ENCODE measurements around the gene MAN2A1. TPM values are rescaled to one million over a fixed set of nuclear protein-coding genes. Genes with fewer than 3 reads are reported as not detected.

Gene MAN2A1
- total RNA-seq, 4 donors from 2014 or later = 53.1 to 83.6 (median 59.3) TPM

DNA sequence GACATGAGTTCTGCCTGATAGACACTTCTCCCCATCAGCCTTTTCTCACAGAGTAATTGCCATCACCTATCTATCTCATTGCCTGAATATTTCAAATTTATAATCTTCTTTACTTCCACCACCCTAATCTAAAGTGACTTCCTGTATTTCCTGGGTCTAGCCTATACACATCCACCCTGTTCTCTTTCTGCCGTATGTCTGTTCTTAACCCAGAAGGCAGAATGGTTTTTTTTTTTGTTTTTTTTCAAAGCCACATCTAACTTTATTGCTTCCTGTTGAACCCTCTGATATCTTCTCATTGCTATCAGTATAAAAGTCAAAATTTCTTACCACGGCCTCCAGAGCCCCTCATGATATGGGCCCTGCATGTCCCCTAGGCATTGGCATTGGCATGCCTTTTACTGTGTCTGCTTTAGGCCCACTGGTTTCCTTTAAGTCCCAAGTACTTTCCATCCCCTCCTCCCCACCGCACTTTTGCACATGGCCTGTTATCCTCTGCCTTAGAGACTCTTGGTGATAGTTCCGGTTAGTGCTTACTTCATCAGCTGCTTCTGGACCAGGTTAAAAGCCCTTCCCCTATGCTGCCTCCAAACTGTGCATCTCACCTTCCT is 159.9 kb downstream of the MAN2A1 start:
- Histone ChIP-seq H3K9me3 (no peaks in the 10 kb centered on the region), H3K27ac (no peak overlapping the region), H3K4me3 (replicated peaks in 1 of 3) (no peak overlapping the region), H3K4me1 (peaks cover 11 to 12% of the 10 kb centered on the region in 2 donors), H3K27me3 (no peaks in the 10 kb centered on the region), H3K36me3 (peaks cover 0 to 4% of the 10 kb centered on the region in 2 donors)
- no peak for DNase-seq
- intact Hi-C loops (cut with DNase I) = no loop called here
- WGBS, 2 donors = 95 to 96% methylated on average over 4 of the region's 4 CpGs
- TF ChIP-seq, protein P1, sequence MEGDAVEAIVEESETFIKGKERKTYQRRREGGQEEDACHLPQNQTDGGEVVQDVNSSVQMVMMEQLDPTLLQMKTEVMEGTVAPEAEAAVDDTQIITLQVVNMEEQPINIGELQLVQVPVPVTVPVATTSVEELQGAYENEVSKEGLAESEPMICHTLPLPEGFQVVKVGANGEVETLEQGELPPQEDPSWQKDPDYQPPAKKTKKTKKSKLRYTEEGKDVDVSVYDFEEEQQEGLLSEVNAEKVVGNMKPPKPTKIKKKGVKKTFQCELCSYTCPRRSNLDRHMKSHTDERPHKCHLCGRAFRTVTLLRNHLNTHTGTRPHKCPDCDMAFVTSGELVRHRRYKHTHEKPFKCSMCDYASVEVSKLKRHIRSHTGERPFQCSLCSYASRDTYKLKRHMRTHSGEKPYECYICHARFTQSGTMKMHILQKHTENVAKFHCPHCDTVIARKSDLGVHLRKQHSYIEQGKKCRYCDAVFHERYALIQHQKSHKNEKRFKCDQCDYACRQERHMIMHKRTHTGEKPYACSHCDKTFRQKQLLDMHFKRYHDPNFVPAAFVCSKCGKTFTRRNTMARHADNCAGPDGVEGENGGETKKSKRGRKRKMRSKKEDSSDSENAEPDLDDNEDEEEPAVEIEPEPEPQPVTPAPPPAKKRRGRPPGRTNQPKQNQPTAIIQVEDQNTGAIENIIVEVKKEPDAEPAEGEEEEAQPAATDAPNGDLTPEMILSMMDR (IDR thresholded peaks at IDR 0.05) = no peak
- no peak for TF ChIP-seq POLR2A (IDR thresholded peaks at IDR 0.05)

DNA sequence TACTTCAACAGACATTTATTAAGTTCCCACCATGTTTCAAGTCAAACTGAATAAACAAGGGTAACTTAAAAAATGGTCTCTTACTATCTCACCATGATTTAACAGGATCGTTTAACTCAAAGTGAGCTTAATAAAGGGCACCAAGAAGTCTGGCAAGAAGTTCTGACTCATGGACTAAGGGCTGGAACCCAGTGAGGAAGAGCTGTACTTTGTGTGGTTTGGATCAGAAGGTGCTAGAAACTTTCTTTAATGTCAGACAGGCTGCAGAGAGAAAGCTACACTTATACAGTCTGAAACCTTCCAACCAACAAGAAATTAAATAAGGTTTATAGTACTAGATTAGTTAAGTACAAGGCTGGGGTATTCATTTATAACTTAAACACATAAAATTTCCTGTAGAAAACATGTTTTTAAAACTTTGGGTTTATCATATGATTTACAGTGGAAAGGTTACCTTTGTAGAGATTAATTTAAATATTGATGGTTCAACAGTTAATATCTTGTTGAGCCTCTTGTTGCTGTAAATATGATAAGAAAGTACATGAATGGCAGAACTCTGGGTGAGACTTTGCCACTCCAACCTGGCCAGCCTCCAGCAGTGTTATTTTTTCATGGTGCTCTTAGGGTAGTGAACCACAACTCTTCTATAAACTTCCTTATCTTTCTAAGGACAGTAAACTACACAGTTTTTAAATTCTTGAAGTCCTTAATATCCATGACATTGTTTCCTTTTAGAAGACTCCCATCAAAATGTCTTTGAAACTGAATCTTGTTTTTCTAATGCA is 162.8 kb downstream of the MAN2A1 start:
- intact Hi-C loops (cut with DNase I) = no loop called here
- Histone ChIP-seq H3K4me1 (peaks cover 11 to 12% of the 10 kb centered on the region in 2 donors), H3K9me3 (no peaks in the 10 kb centered on the region), H3K27ac (peak overlapping the region in 1 of 3 donors; percentile 3), H3K4me3 (replicated peaks in 1 of 3) (no peak overlapping the region), H3K36me3 (peaks cover 0 to 4% of the 10 kb centered on the region in 2 donors), H3K27me3 (no peaks in the 10 kb centered on the region)
- TF ChIP-seq POLR2A (IDR thresholded peaks at IDR 0.05) = no peak
- DNase-seq = peak; percentile 83 to 89
- 19 to 31% methylated on average over 1 of the region's 1 CpG for WGBS, 2 donors

DNA sequence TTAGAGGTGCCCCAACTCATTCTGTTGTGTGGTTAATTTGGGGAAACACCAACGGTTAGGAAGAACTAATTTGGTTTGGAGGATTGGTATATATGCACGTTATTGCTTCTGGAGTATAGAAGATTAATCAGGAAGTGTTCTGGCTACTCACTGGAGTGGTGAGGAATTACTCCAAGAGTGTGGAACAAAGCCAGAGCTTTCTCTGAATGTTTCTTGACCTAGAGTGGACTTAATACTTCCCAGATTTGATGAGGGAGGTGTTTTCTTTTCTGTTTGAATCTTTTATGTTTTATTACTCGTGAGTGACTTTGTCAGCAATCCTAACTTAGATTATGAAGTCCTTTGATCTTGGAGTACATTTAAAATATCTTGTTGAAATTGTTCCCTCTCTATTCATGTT is 163.7 kb downstream of the MAN2A1 start:
- no peak overlapping the region for H3K4me3 ChIP-seq (replicated peaks in 1 of 3)
- 14 to 17% methylated on average over 3 of the region's 3 CpGs for WGBS, 2 donors
- intact Hi-C loops (cut with DNase I) = no loop called here
- DNase-seq = peak in 1 of 2 donors; percentile 5
- TF ChIP-seq, protein P1 (IDR thresholded peaks at IDR 0.05) = no peak
- no peak for TF ChIP-seq POLR2A (IDR thresholded peaks at IDR 0.05)
- peaks cover 11 to 12% of the 10 kb centered on the region in 2 donors for H3K4me1 ChIP-seq
- no peaks in the 10 kb centered on the region for H3K27me3 ChIP-seq
- peak overlapping the region in 2 of 3 donors; percentile 3 to 31 for H3K27ac ChIP-seq
- peaks cover 0 to under 1% of the 10 kb centered on the region in 2 donors for H3K36me3 ChIP-seq
- no peaks in the 10 kb centered on the region for H3K9me3 ChIP-seq

DNA sequence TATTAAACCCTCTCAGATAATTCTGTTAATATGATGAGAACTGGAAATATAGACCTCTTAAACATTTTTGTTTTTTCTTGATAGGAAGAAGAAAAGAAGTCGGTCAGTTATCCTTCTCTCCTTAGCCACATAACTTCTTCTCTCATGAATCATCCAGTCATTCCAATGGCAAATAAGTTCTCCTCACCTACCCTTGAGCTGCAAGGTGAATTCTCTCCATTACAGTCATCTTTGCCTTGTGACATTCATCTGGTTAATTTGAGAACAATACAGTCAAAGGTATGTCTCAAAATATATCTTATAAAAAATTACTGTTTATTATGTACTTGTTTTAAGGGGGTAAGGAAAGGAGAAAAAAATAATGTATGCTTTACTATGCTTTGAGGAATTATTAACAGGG is 165.3 kb downstream of the MAN2A1 start:
- Histone ChIP-seq H3K4me1 (peaks cover 11 to 12% of the 10 kb centered on the region in 2 donors), H3K9me3 (no peaks in the 10 kb centered on the region), H3K27me3 (no peaks in the 10 kb centered on the region), H3K27ac (no peak overlapping the region), H3K36me3 (no peaks in the 10 kb centered on the region), H3K4me3 (replicated peaks in 1 of 3) (no peak overlapping the region)
- intact Hi-C loops (cut with DNase I) = no loop called here
- 95% methylated on average over 1 of the region's 1 CpG for WGBS, 2 donors
- no peak for TF ChIP-seq POLR2A (IDR thresholded peaks at IDR 0.05)
- TF ChIP-seq, protein P1 (IDR thresholded peaks at IDR 0.05) = no peak
- no peak for DNase-seq

DNA sequence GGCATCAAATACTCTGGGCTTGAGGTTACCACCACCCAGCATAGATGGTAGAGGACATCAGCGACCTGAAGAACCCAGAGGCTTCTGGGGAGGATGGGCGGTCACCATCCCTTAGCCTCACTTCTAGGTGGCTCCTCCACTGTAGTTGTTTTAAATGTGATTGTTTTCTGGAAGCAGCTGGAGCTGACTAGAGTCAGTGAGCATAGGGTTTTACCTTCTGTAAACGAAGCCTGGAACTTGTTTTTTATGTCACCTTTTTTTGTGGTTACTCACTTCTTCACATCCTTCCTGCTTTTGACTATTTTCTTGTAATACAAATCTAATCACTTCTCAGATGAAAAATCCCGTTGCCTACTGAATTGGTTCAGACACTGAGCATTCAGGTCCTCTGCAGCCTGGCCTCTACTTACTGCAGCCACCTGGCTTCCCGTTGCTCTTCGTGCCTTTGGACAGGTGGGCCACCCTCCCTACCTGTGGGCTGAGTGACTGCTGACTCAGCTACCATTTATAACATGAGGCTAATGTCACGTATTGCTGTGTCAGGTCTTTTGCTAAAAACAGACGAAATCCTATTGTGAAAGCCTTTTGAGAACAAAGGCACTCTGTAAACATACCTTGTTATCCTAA is 167.8 kb downstream of the MAN2A1 start:
- H3K4me3 ChIP-seq (replicated peaks in 1 of 3) = no peak overlapping the region
- intact Hi-C loops (cut with DNase I) = no loop called here
- H3K36me3 ChIP-seq = no peaks in the 10 kb centered on the region
- TF ChIP-seq, protein P1 (IDR thresholded peaks at IDR 0.05) = no peak
- no peak for TF ChIP-seq POLR2A (IDR thresholded peaks at IDR 0.05)
- no peak for DNase-seq
- no peaks in the 10 kb centered on the region for H3K9me3 ChIP-seq
- H3K4me1 ChIP-seq = peaks cover 6 to 12% of the 10 kb centered on the region in 2 donors
- 84 to 93% methylated on average over 8 of the region's 8 CpGs for WGBS, 2 donors
- no peak overlapping the region for H3K27ac ChIP-seq
- no peaks in the 10 kb centered on the region for H3K27me3 ChIP-seq
